GM20000 (cell line): Measurements from ENCODE around the gene LDLRAP1.

ENCODE experiments used
- DNase-seq: peaks from one replicate; pipeline ENCODE4 v3.0.0; 2012; ENCODE audit warnings: low spot score
- TF ChIP-seq, protein P1 (sequence below): IDR thresholded peaks from 2 replicates; pipeline ENCODE4 v1.5.1; 2012; ENCODE audit warnings: mild to moderate bottlenecking, control low read depth; ENCODE audit errors: extremely low read depth, missing control alignments

LDLRAP1 gene

GRCh38 chr1:25532970-25533369, 10.4 kb upstream of the LDLRAP1 start:
- TF ChIP-seq, protein P1, sequence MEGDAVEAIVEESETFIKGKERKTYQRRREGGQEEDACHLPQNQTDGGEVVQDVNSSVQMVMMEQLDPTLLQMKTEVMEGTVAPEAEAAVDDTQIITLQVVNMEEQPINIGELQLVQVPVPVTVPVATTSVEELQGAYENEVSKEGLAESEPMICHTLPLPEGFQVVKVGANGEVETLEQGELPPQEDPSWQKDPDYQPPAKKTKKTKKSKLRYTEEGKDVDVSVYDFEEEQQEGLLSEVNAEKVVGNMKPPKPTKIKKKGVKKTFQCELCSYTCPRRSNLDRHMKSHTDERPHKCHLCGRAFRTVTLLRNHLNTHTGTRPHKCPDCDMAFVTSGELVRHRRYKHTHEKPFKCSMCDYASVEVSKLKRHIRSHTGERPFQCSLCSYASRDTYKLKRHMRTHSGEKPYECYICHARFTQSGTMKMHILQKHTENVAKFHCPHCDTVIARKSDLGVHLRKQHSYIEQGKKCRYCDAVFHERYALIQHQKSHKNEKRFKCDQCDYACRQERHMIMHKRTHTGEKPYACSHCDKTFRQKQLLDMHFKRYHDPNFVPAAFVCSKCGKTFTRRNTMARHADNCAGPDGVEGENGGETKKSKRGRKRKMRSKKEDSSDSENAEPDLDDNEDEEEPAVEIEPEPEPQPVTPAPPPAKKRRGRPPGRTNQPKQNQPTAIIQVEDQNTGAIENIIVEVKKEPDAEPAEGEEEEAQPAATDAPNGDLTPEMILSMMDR = peak; percentile 5

DNA sequence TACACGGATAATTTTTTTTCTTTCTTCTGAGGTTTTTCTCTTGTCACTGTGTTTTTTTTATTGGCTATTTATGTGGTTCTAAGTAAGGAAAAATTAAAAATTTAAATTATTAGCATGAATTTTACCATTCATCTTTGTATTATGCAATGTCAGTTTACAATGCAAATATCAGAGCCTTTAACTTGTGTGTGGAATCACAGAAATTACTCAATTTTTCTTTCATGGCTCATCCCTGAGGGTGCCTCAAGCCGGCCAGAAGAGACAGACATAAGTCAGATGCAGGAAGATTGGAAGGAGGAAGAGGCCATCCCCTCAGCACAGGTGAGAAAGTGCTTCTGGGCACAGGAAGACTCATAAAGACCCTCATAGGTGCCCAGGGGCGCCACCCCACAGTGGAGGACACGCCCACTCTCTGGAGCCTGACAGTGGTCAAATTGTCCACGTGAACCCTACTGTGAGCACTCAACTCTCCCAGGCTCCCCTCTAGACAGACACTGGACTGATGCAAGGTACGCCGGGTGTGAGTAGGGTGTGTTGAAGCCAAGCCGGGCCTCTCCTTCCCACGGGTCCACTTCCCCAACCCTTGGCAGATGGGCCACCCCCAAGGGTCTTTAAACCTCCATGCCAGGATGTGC, 9.5 kb upstream of the LDLRAP1 start:
- no peak for DNase-seq

More at GRCh38 chr1:25532970-25533369, 10.4 kb upstream of the LDLRAP1 start:
- no peak for DNase-seq

GRCh38 chr1:25534410-25534788, 9.0 kb upstream of the LDLRAP1 start:
- TF ChIP-seq, protein P1 = no peak

More for the DNA sequence above, 9.5 kb upstream of the LDLRAP1 start:
- TF ChIP-seq, protein P1 = no peak

DNA sequence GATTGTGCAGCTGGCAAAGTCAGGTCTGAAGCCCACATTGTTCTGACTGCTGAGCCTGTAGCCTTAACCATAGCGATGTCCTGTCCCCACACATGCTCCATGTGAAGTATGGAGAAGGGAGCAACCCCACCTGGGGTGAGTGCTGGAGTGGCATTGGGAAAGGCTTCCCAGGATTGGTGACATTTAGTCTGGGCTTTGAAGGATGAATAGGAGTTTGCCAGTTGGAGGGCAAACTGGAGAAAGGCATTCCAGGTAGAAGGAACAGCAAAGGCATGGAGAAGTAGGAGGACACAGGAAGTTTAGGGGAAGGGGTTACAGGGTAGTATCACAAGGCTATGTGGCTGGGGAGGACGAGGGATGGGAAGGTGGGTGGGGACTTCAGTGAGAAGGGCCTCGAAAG, 7.3 kb upstream of the LDLRAP1 start:
- TF ChIP-seq, protein P1 = no peak
- DNase-seq = no peak

More at GRCh38 chr1:25534410-25534788, 9.0 kb upstream of the LDLRAP1 start:
- DNase-seq = no peak

- TF ChIP-seq, protein P1 = no peak
- DNase-seq = no peak
Observed at GRCh38 chr1:25537153-25537831, 6.1 kb upstream of the LDLRAP1 start.

DNA sequence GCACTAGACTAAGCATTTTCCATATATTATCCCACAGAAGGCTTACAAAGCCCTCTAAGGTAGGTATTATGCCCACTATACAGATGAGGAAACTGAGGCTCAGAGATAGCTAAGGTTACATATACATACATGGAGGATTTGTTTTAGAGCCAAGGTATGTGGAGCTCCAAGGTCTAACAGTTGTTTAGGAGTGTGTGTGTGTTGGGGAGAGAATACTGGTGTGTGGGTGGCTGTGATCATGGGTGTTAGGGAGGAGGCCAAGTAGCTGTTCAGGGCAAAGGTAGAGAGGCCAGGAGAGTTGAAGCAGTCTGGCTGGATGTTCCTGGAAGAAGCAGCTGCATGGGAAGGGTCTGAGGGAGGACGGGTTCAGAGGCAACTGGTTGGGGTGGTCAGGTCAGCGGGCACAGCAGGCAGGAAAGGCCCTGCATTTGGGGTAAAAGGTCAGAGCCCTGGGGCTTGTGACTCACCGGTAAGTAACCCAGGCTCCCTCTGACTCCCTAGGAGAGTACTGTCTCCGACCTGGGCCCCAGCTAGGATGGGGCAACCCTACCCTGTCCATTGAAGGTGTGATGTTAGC, 5.1 kb upstream of the LDLRAP1 start:
- TF ChIP-seq, protein P1 = no peak
- no peak for DNase-seq

- DNase-seq = no peak
- TF ChIP-seq, protein P1 = no peak
Observed at GRCh38 chr1:25540750-25541342, 2.6 kb upstream of the LDLRAP1 start.
